Measurements from ENCODE around the gene MED1. TPM values are rescaled to one million over a fixed set of nuclear protein-coding genes. Genes with fewer than 3 reads are reported as not detected.

The MED1 gene
- total RNA-seq, 4 donors from 2014 or later, result 4.8 to 20.9 (median 18.7) TPM

- TF ChIP-seq CTCF (IDR thresholded peaks at IDR 0.05) (no peak), EP300 (IDR thresholded peaks at IDR 0.05; ENCODE audit: low read depth) (no peak), POLR2A (IDR thresholded peaks at IDR 0.05) (no peak), POLR2AphosphoS5 (IDR thresholded peaks at IDR 0.05) (no peak)
- Histone ChIP-seq H3K4me3 (no peak overlapping the region), H3K36me3 (peaks cover 0 to 71% (median 35%) of the 10 kb centered on the region in 4 donors), H3K9me3 (no peaks in the 10 kb centered on the region), H3K27ac (no peak overlapping the region), H3K4me1 (no peaks in the 10 kb centered on the region), H3K27me3 (no peaks in the 10 kb centered on the region)
- intact Hi-C loops (cut with DNase I; ENCODE audit: low total_unique reads) (no loop called here), in situ Hi-C loops (cut with MboI; ENCODE audit: low pct_ligation_motif_present in 1 of 4, low pct_unique_long_range_greater_than_20kb in 1 of 4, low sequenced_read_pairs in 3 of 4) (no loop called here)
- DNase-seq, result no peak
- WGBS, 2 donors (ENCODE audit: low coverage in 1 of 2), result 67 to 81% methylated on average over 1 of the region's 1 CpG
Observed at GRCh38 chr17:39416141-39416540, 34.9 kb downstream of the MED1 start.

GRCh38 chr17:39410279-39410678 is 40.8 kb downstream of the MED1 start:
- no peak for DNase-seq
- H3K27me3 ChIP-seq, result no peaks in the 10 kb centered on the region
- 94 to 97% methylated on average over 2 to 13 of the region's 13 CpGs for WGBS, 2 donors (ENCODE audit: low coverage in 1 of 2)
- no peak for TF ChIP-seq EP300 (IDR thresholded peaks at IDR 0.05; ENCODE audit: low read depth)
- no peak for TF ChIP-seq POLR2A (IDR thresholded peaks at IDR 0.05)
- no peak for TF ChIP-seq CTCF (IDR thresholded peaks at IDR 0.05)
- no peak for TF ChIP-seq POLR2AphosphoS5 (IDR thresholded peaks at IDR 0.05)
- H3K4me3 ChIP-seq, result no peak overlapping the region
- H3K36me3 ChIP-seq, result peaks cover 0 to 56% (median 27%) of the 10 kb centered on the region in 4 donors
- H3K4me1 ChIP-seq, result peaks cover 0 to 8% (median 0%) of the 10 kb centered on the region in 4 donors
- in situ Hi-C loops (cut with MboI; ENCODE audit: low pct_ligation_motif_present in 1 of 4, low pct_unique_long_range_greater_than_20kb in 1 of 4, low sequenced_read_pairs in 3 of 4) (no loop called here), intact Hi-C loops (cut with DNase I; ENCODE audit: low total_unique reads) (no loop called here)
- H3K27ac ChIP-seq, result no peak overlapping the region
- H3K9me3 ChIP-seq, result no peaks in the 10 kb centered on the region

GRCh38 chr17:39408360-39408759 is 42.7 kb downstream of the MED1 start:
- Histone ChIP-seq H3K9me3 (no peaks in the 10 kb centered on the region), H3K4me3 (no peak overlapping the region), H3K27me3 (no peaks in the 10 kb centered on the region), H3K36me3 (peaks cover 0 to 46% (median 21%) of the 10 kb centered on the region in 4 donors), H3K27ac (no peak overlapping the region), H3K4me1 (peaks cover 0 to 14% (median 0%) of the 10 kb centered on the region in 4 donors)
- intact Hi-C loops (cut with DNase I; ENCODE audit: low total_unique reads), result no loop called here
- DNase-seq, result no peak
- in situ Hi-C loops (cut with MboI; ENCODE audit: low pct_ligation_motif_present in 1 of 4, low pct_unique_long_range_greater_than_20kb in 1 of 4, low sequenced_read_pairs in 3 of 4), result loop anchor here in 1 of 4 donors (10.0 kb wide), 1 partner anchor 46 kb away; the partner anchor contains the start of gene MED1
- TF ChIP-seq EP300 (IDR thresholded peaks at IDR 0.05; ENCODE audit: low read depth) (no peak), CTCF (IDR thresholded peaks at IDR 0.05) (no peak), POLR2AphosphoS5 (IDR thresholded peaks at IDR 0.05) (no peak), POLR2A (IDR thresholded peaks at IDR 0.05) (no peak)
- WGBS, 2 donors (ENCODE audit: low coverage in 1 of 2), result 94% methylated on average over 2 of the region's 2 CpGs; no CpG with 5 or more reads in 1 of the 2 donors

- intact Hi-C loops (cut with DNase I; ENCODE audit: low total_unique reads), result no loop called here
- DNase-seq, result no peak
- in situ Hi-C loops (cut with MboI; ENCODE audit: low pct_ligation_motif_present in 1 of 4, low pct_unique_long_range_greater_than_20kb in 1 of 4, low sequenced_read_pairs in 3 of 4), result loop anchor here in 1 of 4 donors (10.0 kb wide), 1 partner anchor 48 kb away; the partner anchor contains the start of gene MED1
- Histone ChIP-seq H3K4me3 (no peak overlapping the region), H3K27ac (no peak overlapping the region), H3K9me3 (no peaks in the 10 kb centered on the region), H3K4me1 (peaks cover 0 to 18% (median 0%) of the 10 kb centered on the region in 4 donors), H3K27me3 (no peaks in the 10 kb centered on the region), H3K36me3 (peaks cover 0 to 41% (median 16%) of the 10 kb centered on the region in 4 donors)
- 51 to 78% methylated on average over 1 of the region's 1 CpG for WGBS, 2 donors (ENCODE audit: low coverage in 1 of 2)
- TF ChIP-seq POLR2A (IDR thresholded peaks at IDR 0.05) (no peak), EP300 (IDR thresholded peaks at IDR 0.05; ENCODE audit: low read depth) (no peak), POLR2AphosphoS5 (IDR thresholded peaks at IDR 0.05) (no peak), CTCF (IDR thresholded peaks at IDR 0.05) (no peak)
Observed at GRCh38 chr17:39406951-39407350, 44.1 kb downstream of the MED1 start.

All from transverse colon (tissue), 4 donors.